Measurements from ENCODE around the gene GALT.

The GALT gene

DNA sequence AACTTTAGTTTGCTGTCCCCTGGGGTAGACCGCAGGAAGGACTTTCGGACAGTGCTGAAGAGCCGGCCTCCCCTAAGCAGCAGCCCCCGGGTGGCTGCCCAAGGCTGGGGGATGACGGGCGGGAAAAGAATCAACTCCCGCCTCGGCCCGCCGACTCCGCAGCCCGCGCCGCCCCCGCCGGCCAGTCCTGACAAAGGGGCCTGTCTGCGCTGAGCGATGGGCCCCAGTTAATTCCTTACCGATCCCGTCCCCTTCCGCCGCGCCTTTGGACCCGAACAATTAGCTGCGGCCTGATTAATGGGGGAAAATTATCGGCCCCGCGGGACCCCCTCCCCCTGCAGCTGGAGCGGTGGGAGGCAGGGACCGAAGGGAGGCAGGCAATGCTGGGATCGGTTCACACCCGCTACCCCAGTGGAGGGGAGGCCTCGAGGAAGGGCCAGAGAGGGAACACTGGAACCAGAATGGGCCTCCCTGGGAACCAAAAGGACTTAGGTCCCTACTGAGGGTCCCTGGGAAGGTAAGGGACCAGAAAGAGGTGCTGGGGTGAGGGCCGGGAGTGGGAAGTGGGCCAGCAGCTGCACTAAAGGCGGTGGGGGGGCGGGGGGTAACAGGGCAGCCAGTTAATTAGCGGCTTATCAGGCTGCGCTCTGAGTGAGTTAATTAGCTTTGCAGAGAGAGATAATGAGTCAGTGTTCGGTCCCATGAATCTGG lies 21.8 kb upstream of the GALT start:
- Histone ChIP-seq H3K4me3 (ENCODE audit: low read depth in 1 of 2, low read length in 2 of 2) (no peak overlapping the region), H3K79me2 (ENCODE audit: insufficient read depth, low read length) (peaks cover 6% of the 10 kb centered on the region), H3K4me2 (ENCODE audit: insufficient read depth, low read length) (no peak overlapping the region), H2AFZ (ENCODE audit: low read depth, low read length) (no peak overlapping the region), H3K9me3 (ENCODE audit: insufficient read depth, low read length, severe bottlenecking) (peaks cover 4% of the 10 kb centered on the region), H3K36me3 (ENCODE audit: insufficient read depth, low read length) (no peaks in the 10 kb centered on the region), H3K27ac (ENCODE audit: low read length) (no peak overlapping the region), H4K20me1 (ENCODE audit: insufficient read depth, low read length) (no peaks in the 10 kb centered on the region), H3K9ac (ENCODE audit: low read depth, low read length) (no peak overlapping the region), H3K4me1 (ENCODE audit: insufficient read depth, low read length) (peaks cover 10% of the 10 kb centered on the region), H3K27me3 (ENCODE audit: insufficient read depth, low read length, poor library complexity) (peaks cover 20% of the 10 kb centered on the region)
- DNase-seq (no peak), ATAC-seq (ENCODE audit: insufficient read depth, low read depth) (no peak)
- TF ChIP-seq EZH2 (IDR thresholded peaks at IDR 0.05; ENCODE audit: borderline replicate concordance, low read depth, low read length, severe bottlenecking), result no peak
- TF ChIP-seq, protein P1, sequence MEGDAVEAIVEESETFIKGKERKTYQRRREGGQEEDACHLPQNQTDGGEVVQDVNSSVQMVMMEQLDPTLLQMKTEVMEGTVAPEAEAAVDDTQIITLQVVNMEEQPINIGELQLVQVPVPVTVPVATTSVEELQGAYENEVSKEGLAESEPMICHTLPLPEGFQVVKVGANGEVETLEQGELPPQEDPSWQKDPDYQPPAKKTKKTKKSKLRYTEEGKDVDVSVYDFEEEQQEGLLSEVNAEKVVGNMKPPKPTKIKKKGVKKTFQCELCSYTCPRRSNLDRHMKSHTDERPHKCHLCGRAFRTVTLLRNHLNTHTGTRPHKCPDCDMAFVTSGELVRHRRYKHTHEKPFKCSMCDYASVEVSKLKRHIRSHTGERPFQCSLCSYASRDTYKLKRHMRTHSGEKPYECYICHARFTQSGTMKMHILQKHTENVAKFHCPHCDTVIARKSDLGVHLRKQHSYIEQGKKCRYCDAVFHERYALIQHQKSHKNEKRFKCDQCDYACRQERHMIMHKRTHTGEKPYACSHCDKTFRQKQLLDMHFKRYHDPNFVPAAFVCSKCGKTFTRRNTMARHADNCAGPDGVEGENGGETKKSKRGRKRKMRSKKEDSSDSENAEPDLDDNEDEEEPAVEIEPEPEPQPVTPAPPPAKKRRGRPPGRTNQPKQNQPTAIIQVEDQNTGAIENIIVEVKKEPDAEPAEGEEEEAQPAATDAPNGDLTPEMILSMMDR (IDR thresholded peaks at IDR 0.05; ENCODE audit: borderline replicate concordance, extremely low read depth, low read length, poor library complexity, severe bottlenecking), result no peak

DNA sequence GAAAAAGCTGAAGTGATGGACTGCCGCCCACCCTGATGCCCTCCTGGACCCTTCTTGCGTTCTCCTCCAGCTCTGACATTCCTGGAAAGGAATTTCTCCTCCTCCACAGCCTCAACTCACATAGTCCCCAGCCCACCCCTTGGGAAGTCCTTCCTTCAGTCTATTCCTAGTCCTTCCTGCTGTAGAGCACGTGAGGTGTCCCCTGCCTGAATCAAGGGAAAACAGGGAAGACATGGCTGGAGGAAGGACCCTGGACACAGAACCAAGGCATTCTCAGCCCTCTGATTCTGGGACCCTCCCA lies 21.3 kb upstream of the GALT start:
- Histone ChIP-seq H3K4me3 (ENCODE audit: low read depth in 1 of 2, low read length in 2 of 2) (no peak overlapping the region), H3K27ac (ENCODE audit: low read length) (no peak overlapping the region), H3K36me3 (ENCODE audit: insufficient read depth, low read length) (no peaks in the 10 kb centered on the region), H3K4me2 (ENCODE audit: insufficient read depth, low read length) (no peak overlapping the region), H3K9me3 (ENCODE audit: insufficient read depth, low read length, severe bottlenecking) (peaks cover 4% of the 10 kb centered on the region), H3K4me1 (ENCODE audit: insufficient read depth, low read length) (peaks cover 7% of the 10 kb centered on the region), H4K20me1 (ENCODE audit: insufficient read depth, low read length) (no peaks in the 10 kb centered on the region), H2AFZ (ENCODE audit: low read depth, low read length) (no peak overlapping the region), H3K27me3 (ENCODE audit: insufficient read depth, low read length, poor library complexity) (peaks cover 22% of the 10 kb centered on the region), H3K9ac (ENCODE audit: low read depth, low read length) (no peak overlapping the region), H3K79me2 (ENCODE audit: insufficient read depth, low read length) (peaks cover 1% of the 10 kb centered on the region)
- TF ChIP-seq EZH2 (IDR thresholded peaks at IDR 0.05; ENCODE audit: borderline replicate concordance, low read depth, low read length, severe bottlenecking), result no peak
- TF ChIP-seq, protein P1 (IDR thresholded peaks at IDR 0.05; ENCODE audit: borderline replicate concordance, extremely low read depth, low read length, poor library complexity, severe bottlenecking), result no peak
- ATAC-seq (ENCODE audit: insufficient read depth, low read depth) (no peak), DNase-seq (no peak)

DNA sequence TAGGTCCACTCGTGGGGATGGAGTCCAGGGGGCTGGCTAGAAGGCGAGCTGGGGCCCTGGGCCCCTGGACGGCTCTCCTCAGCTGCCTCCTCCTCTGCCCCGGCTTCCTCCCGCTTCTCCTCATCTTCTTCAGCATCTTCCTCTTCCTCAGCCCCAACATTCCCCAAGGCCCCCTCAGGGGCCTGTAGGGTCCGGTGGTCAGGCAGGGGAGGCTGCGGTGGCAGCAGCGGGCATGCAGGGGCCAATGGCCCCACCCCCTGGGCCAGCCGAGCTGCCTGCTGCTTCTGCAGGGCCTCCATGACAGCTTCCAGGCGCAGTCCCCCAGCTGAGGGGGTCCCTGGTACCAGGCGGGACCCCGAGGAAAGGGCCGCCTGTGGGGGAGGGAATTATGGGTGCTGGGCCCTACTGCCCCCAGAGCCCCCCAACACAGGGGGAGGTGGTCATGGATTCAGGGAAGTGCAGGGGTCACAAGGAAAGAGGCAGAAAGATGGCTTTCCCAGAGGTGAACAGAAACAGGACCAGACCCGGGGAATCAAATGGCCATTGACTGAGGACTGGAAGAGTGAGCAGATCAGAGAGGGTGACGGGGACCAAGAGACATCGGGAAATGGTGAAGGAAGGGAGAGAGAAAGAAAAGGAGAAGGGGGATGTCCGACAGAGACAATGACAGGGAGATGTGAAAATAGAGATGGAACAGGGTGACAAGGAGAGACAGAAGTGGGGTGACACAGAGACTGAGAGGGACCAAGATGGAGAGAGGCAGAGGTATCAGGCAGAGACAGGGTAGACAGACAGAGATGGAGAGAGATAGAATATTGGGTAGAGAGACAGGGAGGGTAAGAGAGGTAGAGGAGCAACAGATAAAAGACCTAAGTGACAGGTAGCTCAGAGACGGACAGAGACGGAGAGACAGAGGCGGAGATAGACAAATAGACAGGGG lies 18.5 kb upstream of the GALT start:
- Histone ChIP-seq H3K4me1 (ENCODE audit: insufficient read depth, low read length) (no peaks in the 10 kb centered on the region), H3K27me3 (ENCODE audit: insufficient read depth, low read length, poor library complexity) (peaks cover 25% of the 10 kb centered on the region), H3K4me2 (ENCODE audit: insufficient read depth, low read length) (no peak overlapping the region), H4K20me1 (ENCODE audit: insufficient read depth, low read length) (no peaks in the 10 kb centered on the region), H3K27ac (ENCODE audit: low read length) (no peak overlapping the region), H2AFZ (ENCODE audit: low read depth, low read length) (no peak overlapping the region), H3K4me3 (ENCODE audit: low read depth in 1 of 2, low read length in 2 of 2) (no peak overlapping the region), H3K9me3 (ENCODE audit: insufficient read depth, low read length, severe bottlenecking) (no peaks in the 10 kb centered on the region), H3K9ac (ENCODE audit: low read depth, low read length) (no peak overlapping the region), H3K36me3 (ENCODE audit: insufficient read depth, low read length) (no peaks in the 10 kb centered on the region), H3K79me2 (ENCODE audit: insufficient read depth, low read length) (no peaks in the 10 kb centered on the region)
- no peak for DNase-seq
- ATAC-seq (ENCODE audit: insufficient read depth, low read depth), result no peak
- TF ChIP-seq, protein P1 (IDR thresholded peaks at IDR 0.05; ENCODE audit: borderline replicate concordance, extremely low read depth, low read length, poor library complexity, severe bottlenecking), result no peak
- TF ChIP-seq EZH2 (IDR thresholded peaks at IDR 0.05; ENCODE audit: borderline replicate concordance, low read depth, low read length, severe bottlenecking), result no peak

All from DND-41 (cell line).